Tibial nerve (tissue), 4 donors: ENCODE data around the gene TMEM132E. TPM values are rescaled to one million over a fixed set of nuclear protein-coding genes. Genes with fewer than 3 reads are reported as not detected.
"Not testable (repeated sequence)": the region's sequence is repeated elsewhere in the genome, so short reads cannot be mapped to it uniquely, and the experiment has no call there.

ENCODE experiments used
- DNase-seq, 2 donors: peaks; one replicate each; pipeline ENCODE4 v3.0.0-alpha.2; 2019; ENCODE audit warnings: low spot score in 2 of 2
- H3K27ac ChIP-seq, 4 donors: fragments of 200-600 bp; sonication (generic) in 3 of 4; one replicate each; pipeline ENCODE4 v1.5.1; 2017 to 2019; ENCODE audit warnings: mild to moderate bottlenecking in 1 of 4
- H3K27me3 ChIP-seq, 2 donors: fragments of 200-600 bp; sonication (generic) in 1 of 2; one replicate each; pipeline versions ENCODE4 v1.5.1 to v1.6.0; 2017 to 2019
- H3K36me3 ChIP-seq, 3 donors: fragments of 200-600 bp; sonication (generic); one replicate each; pipeline ENCODE4 v1.5.1; 2018 to 2019
- H3K4me1 ChIP-seq, 4 donors: fragments of 200-600 bp; sonication (generic) in 3 of 4; one replicate each; pipeline ENCODE4 v1.5.1; 2017 to 2019
- H3K4me3 ChIP-seq, 4 donors: fragments of 200-600 bp; sonication (generic) in 3 of 4; one replicate each; pipeline ENCODE4 v1.5.1; 2017 to 2019; ENCODE audit warnings: mild to moderate bottlenecking in 1 of 4, moderate library complexity in 1 of 4
- H3K9me3 ChIP-seq, 4 donors: fragments of 200-600 bp; sonication (generic) in 3 of 4; one replicate each; pipeline ENCODE4 v1.5.1; 2017 to 2019
- EP300 ChIP-seq, 2 donors: sonication (generic); formaldehyde crosslinking; IDR thresholded peaks; one replicate each; pipeline ENCODE4 v1.6.1; 2017; ENCODE audit warnings: antibody characterized with exemption in 2 of 2, mild to moderate bottlenecking in 1 of 2
- POLR2A ChIP-seq, 2 donors: fragments of 450-650 bp; IDR thresholded peaks; one replicate each; pipeline ENCODE4 v1.6.1; 2017; ENCODE audit warnings: antibody characterized with exemption in 2 of 2, mild to moderate bottlenecking in 2 of 2, moderate library complexity in 2 of 2
- WGBS, 2 donors: methylation state at CpG; one replicate each; pipeline ENCODE4 v1.1.5; 2018; 5-methylcytosine and 5-hydroxymethylcytosine counted together
- total RNA-seq, 4 donors: library from RNA; depleted of rRNA; stranded (reverse); fragments of >200 nt; gene quantifications; one replicate each; pipeline ENCODE4 v1.1.0, GENCODE V29; 2016
- TF ChIP-seq, protein P1 (sequence below), 5 experiments: fragments of 200-600 bp in 3 of 5; fragments of 450-650 bp in 2 of 5; sonication (generic) in 3 of 5; IDR thresholded peaks; one replicate each; pipeline ENCODE4 v1.5.1; 2016 to 2019; ENCODE audit warnings: antibody characterized with exemption in 5 of 5, mild to moderate bottlenecking in 3 of 5, moderate library complexity in 2 of 5

The TMEM132E gene
- total RNA-seq, result under 1 TPM in 2 of 4 donors, not detected in 2; 0.42 to 0.59 TPM

- peak within 1 kb of the TSS; percentile 34 to 57 (median 48) for H3K4me3 ChIP-seq
- H3K27ac ChIP-seq, result no peak within 1 kb of the TSS
- TF ChIP-seq EP300 (IDR thresholded peaks at IDR 0.05) (no peak), POLR2A (IDR thresholded peaks at IDR 0.05) (no peak)
- H3K9me3 ChIP-seq, result peaks cover 0 to 10% (median 0%) of the 10 kb centered on the region in 4 donors
- H3K36me3 ChIP-seq, result no peaks in the 10 kb centered on the region
- H3K27me3 ChIP-seq, result peaks cover 0 to 89% of the 10 kb centered on the region in 2 donors
- H3K4me1 ChIP-seq, result peaks cover 0 to 42% (median 32%) of the 10 kb centered on the region in 4 donors
- peak in 1 of 2 donors; percentile 20 for DNase-seq
- WGBS, 2 donors, result 1% methylated on average over 81 to 99 of the region's 101 CpGs
Observed at GRCh38 chr17:34579017-34579946, at the start of gene TMEM132E. Gene TMEM132E, plus strand, starts transcription at chr17:34579582. Its CDS starts 1,495 bp downstream, at chr17:34581077.

DNA sequence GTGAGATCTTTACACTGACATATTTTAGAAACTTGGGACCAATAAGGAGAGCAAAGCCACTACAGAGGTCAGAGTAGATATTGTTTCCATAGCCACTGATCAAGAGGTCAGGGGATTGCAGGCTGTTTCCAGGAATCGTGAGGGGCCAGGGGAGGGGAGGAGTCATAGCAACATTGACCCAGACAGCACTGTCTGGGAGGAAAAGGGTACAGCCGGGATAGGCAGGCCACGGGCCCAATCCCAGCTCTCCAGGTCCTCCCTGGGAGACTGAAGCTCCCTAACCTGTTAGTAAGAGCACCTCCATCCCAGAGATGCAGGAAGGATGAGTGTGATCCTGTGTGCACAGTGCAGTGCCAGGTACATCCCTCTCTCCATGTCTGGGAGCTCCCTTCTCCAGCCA is 48.5 kb upstream of the TMEM132E start:
- Histone ChIP-seq H3K27ac (no peak overlapping the region), H3K4me1 (peaks cover 0 to 5% (median 0%) of the 10 kb centered on the region in 4 donors), H3K9me3 (no peaks in the 10 kb centered on the region), H3K36me3 (no peaks in the 10 kb centered on the region), H3K4me3 (no peak overlapping the region), H3K27me3 (no peaks in the 10 kb centered on the region)
- 14 to 18% methylated on average over 3 of the region's 3 CpGs for WGBS, 2 donors
- TF ChIP-seq, protein P1, sequence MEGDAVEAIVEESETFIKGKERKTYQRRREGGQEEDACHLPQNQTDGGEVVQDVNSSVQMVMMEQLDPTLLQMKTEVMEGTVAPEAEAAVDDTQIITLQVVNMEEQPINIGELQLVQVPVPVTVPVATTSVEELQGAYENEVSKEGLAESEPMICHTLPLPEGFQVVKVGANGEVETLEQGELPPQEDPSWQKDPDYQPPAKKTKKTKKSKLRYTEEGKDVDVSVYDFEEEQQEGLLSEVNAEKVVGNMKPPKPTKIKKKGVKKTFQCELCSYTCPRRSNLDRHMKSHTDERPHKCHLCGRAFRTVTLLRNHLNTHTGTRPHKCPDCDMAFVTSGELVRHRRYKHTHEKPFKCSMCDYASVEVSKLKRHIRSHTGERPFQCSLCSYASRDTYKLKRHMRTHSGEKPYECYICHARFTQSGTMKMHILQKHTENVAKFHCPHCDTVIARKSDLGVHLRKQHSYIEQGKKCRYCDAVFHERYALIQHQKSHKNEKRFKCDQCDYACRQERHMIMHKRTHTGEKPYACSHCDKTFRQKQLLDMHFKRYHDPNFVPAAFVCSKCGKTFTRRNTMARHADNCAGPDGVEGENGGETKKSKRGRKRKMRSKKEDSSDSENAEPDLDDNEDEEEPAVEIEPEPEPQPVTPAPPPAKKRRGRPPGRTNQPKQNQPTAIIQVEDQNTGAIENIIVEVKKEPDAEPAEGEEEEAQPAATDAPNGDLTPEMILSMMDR (IDR thresholded peaks at IDR 0.05), result no peak
- TF ChIP-seq EP300 (IDR thresholded peaks at IDR 0.05), result no peak
- no peak for TF ChIP-seq POLR2A (IDR thresholded peaks at IDR 0.05)
- DNase-seq, result no peak

GRCh38 chr17:34532281-34533065 is 46.9 kb upstream of the TMEM132E start:
- TF ChIP-seq, protein P1 (IDR thresholded peaks at IDR 0.05), result no peak
- no peak for TF ChIP-seq EP300 (IDR thresholded peaks at IDR 0.05)
- no peak for TF ChIP-seq POLR2A (IDR thresholded peaks at IDR 0.05)
- H3K27me3 ChIP-seq, result peaks cover 0 to 4% of the 10 kb centered on the region in 2 donors
- H3K27ac ChIP-seq, result no peak overlapping the region
- DNase-seq, result no peak
- 32 to 44% methylated on average over 6 of the region's 6 CpGs for WGBS, 2 donors
- H3K4me3 ChIP-seq, result no peak overlapping the region
- peaks cover 0 to 5% (median 0%) of the 10 kb centered on the region in 4 donors for H3K4me1 ChIP-seq
- H3K36me3 ChIP-seq, result no peaks in the 10 kb centered on the region
- no peaks in the 10 kb centered on the region for H3K9me3 ChIP-seq

GRCh38 chr17:34533806-34534527 is 45.4 kb upstream of the TMEM132E start:
- no peak for DNase-seq
- H3K4me1 ChIP-seq, result peaks cover 0 to 5% (median 0%) of the 10 kb centered on the region in 4 donors
- no peak overlapping the region for H3K4me3 ChIP-seq
- no peaks in the 10 kb centered on the region for H3K36me3 ChIP-seq
- H3K27ac ChIP-seq, result no peak overlapping the region
- no peaks in the 10 kb centered on the region for H3K9me3 ChIP-seq
- WGBS, 2 donors, result 65 to 78% methylated on average over 6 of the region's 6 CpGs
- peaks cover 0 to 4% of the 10 kb centered on the region in 2 donors for H3K27me3 ChIP-seq
- no peak for TF ChIP-seq POLR2A (IDR thresholded peaks at IDR 0.05)
- TF ChIP-seq EP300 (IDR thresholded peaks at IDR 0.05), result no peak
- TF ChIP-seq, protein P1 (IDR thresholded peaks at IDR 0.05), result no peak

- 67 to 69% methylated on average over 3 of the region's 3 CpGs for WGBS, 2 donors
Observed at GRCh38 chr17:34537445-34537844, 41.9 kb upstream of the TMEM132E start.

GRCh38 chr17:34538582-34538981 is 40.8 kb upstream of the TMEM132E start:
- not testable (repeated sequence) for H3K36me3 ChIP-seq, H3K9me3 ChIP-seq, H3K27me3 ChIP-seq, H3K4me3 ChIP-seq, DNase-seq, H3K27ac ChIP-seq, H3K4me1 ChIP-seq
- WGBS, 2 donors, result 76 to 83% methylated on average over 2 of the region's 2 CpGs

More at GRCh38 chr17:34537445-34537844, 41.9 kb upstream of the TMEM132E start:
- no peaks in the 10 kb centered on the region for H3K9me3 ChIP-seq
- DNase-seq, result no peak
- H3K4me3 ChIP-seq, result no peak overlapping the region
- TF ChIP-seq EP300 (IDR thresholded peaks at IDR 0.05) (no peak), POLR2A (IDR thresholded peaks at IDR 0.05) (no peak)
- TF ChIP-seq, protein P1 (IDR thresholded peaks at IDR 0.05), result no peak
- no peaks in the 10 kb centered on the region for H3K4me1 ChIP-seq
- no peak overlapping the region for H3K27ac ChIP-seq
- no peaks in the 10 kb centered on the region for H3K36me3 ChIP-seq
- peaks cover 0 to 7% of the 10 kb centered on the region in 2 donors for H3K27me3 ChIP-seq
